ENCODE measurements around the gene KCNMA1. TPM values are rescaled to one million over a fixed set of nuclear protein-coding genes. Genes with fewer than 3 reads are reported as not detected.

Gene KCNMA1
- total RNA-seq, 3 donors from 2014 or later, result 0.10 to 0.60 (median 0.18) TPM

DNA sequence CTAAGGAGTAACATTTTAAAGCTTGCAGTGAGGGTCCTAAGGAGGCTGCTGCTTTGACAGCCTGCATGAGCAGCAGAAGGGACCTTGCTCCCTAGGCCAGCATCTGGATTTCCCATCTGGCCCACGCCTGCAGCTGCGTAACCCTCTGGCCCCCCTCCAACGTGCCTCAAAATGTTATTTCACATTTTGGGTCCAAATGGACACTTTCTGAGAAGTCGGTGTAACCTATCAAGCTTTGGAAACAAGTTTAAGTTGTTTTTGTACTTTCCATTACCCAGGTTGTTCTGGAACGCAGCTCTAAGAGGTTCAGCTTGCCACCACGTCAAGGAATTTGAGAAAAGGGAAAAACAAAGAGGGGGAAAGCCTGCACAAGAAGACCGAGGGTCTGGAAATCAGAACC is 338.3 kb downstream of the KCNMA1 start:
- Mint-ChIP-seq H3K36me3 (ENCODE audit: insufficient read depth) (no peaks in the 10 kb centered on the region), H3K27me3 (ENCODE audit: low read depth) (no peaks in the 10 kb centered on the region)

DNA sequence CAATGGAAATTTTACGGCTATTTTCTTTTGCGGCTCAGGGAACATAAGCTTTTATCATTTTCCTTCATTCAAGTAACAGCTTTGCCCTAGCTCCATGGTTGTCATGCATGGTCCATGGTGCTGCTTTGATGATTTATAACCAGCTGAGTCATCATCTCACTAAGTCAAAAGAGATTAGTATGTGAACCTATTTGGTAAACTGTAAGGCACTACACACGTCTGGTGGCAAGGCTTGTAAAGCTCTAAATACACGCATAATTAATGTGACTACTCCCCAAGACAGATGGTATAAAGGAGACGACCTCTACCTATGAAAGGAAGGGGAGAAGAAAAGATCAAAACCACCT is 340.2 kb downstream of the KCNMA1 start:
- Mint-ChIP-seq H3K27me3 (ENCODE audit: low read depth) (no peaks in the 10 kb centered on the region), H3K36me3 (ENCODE audit: insufficient read depth) (no peaks in the 10 kb centered on the region), H3K9me3 (no peaks in the 10 kb centered on the region), H3K4me3 (no peak overlapping the region), H3K4me1 (ENCODE audit: low read depth) (no peaks in the 10 kb centered on the region)
- DNase-seq, result no peak
- no peak for ATAC-seq

More for the DNA sequence above, 338.3 kb downstream of the KCNMA1 start:
- H3K9me3 Mint-ChIP-seq, result no peaks in the 10 kb centered on the region
- ATAC-seq, result no peak
- no peak overlapping the region for H3K4me3 Mint-ChIP-seq
- H3K4me1 Mint-ChIP-seq (ENCODE audit: low read depth), result no peaks in the 10 kb centered on the region
- no peak for DNase-seq

DNA sequence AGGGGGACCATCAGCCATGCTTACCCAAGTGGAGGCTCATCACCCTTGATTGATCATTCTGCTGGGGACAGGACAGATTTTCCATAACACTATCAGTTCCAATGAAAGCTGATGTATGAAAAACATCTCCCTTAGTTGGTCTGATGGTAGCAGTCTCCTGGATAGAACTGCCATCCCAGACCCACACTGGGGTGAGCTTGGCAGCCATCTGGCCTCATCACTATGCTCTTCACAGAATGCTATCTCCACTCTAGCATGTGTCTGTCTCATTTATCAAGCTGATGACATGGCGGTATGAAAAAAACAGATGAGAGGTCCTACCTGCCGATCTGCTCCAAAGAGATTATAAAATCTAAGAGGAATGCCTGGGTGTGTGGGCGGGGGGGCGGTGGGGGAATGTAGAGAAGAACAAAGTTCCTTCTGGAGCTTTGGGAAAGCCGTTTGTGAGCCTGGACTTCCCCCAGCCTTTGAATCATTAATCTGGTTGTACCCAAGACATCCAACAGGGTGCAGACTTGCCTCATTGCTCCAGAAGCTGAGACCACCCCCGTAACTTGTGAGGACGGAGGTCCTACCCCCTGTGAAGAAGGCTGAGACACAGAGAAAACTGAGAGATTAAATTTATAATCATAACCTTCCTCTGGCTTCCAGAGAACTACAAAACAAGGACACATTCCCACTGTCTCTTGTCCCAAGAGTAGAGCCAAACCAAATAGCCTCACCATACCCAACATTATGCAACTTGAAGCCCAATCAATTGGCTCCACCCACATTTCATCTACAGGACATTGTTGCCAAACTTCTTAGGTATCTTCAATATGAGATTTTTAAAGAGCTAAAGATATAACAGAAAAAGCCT is 340.8 kb downstream of the KCNMA1 start:
- H3K4me3 Mint-ChIP-seq, result no peak overlapping the region
- no peaks in the 10 kb centered on the region for H3K4me1 Mint-ChIP-seq (ENCODE audit: low read depth)
- DNase-seq (no peak), ATAC-seq (no peak)
- no peaks in the 10 kb centered on the region for H3K27me3 Mint-ChIP-seq (ENCODE audit: low read depth)
- H3K9me3 Mint-ChIP-seq, result no peaks in the 10 kb centered on the region
- H3K36me3 Mint-ChIP-seq (ENCODE audit: insufficient read depth), result no peaks in the 10 kb centered on the region

DNA sequence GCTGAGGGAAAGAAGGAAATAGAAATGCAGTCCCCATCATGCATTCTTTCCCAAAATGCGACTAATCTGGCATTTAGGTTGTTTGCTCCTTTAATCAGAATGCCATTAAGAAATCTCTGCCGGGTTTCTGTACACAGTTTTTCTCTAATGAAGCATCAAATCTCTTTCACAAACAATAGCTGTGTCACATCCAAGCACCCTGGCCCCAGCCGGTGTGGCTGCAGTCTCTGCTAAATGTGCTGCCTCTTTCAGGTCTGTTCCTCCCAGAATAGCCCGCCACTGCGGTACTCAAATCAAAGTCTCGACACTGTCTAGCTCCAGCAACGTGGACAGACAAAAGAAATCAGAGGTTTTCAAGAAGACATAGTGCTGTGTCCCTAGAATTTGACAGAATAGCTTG is 343.8 kb downstream of the KCNMA1 start:
- Mint-ChIP-seq H3K4me3 (no peak overlapping the region), H3K36me3 (ENCODE audit: insufficient read depth) (no peaks in the 10 kb centered on the region), H3K27me3 (ENCODE audit: low read depth) (no peaks in the 10 kb centered on the region), H3K4me1 (ENCODE audit: low read depth) (no peaks in the 10 kb centered on the region), H3K9me3 (no peaks in the 10 kb centered on the region)
- DNase-seq, result no peak
- ATAC-seq, result no peak

DNA sequence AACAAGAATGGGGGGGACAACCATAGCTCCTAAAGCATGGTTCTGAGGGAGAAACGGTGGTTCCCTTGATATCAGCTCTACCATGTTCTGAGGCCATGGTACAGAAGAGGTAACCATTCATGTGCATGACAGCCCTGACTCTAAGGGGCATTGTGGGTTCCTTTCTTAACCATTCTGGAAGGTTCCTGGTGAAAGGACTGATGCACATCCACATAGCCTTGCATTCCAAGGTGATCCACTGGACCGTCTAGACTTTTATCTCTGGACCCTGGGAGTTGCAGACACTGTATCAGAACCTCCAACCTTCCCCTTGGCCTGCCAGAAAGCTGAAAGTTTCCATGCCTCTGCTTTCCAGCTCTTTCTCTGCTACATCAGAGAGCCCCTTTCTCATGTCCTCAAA is 344.3 kb downstream of the KCNMA1 start:
- Mint-ChIP-seq H3K9me3 (no peaks in the 10 kb centered on the region), H3K36me3 (ENCODE audit: insufficient read depth) (no peaks in the 10 kb centered on the region), H3K4me1 (ENCODE audit: low read depth) (no peaks in the 10 kb centered on the region), H3K27me3 (ENCODE audit: low read depth) (no peaks in the 10 kb centered on the region), H3K4me3 (no peak overlapping the region)
- DNase-seq (no peak), ATAC-seq (no peak)

DNA sequence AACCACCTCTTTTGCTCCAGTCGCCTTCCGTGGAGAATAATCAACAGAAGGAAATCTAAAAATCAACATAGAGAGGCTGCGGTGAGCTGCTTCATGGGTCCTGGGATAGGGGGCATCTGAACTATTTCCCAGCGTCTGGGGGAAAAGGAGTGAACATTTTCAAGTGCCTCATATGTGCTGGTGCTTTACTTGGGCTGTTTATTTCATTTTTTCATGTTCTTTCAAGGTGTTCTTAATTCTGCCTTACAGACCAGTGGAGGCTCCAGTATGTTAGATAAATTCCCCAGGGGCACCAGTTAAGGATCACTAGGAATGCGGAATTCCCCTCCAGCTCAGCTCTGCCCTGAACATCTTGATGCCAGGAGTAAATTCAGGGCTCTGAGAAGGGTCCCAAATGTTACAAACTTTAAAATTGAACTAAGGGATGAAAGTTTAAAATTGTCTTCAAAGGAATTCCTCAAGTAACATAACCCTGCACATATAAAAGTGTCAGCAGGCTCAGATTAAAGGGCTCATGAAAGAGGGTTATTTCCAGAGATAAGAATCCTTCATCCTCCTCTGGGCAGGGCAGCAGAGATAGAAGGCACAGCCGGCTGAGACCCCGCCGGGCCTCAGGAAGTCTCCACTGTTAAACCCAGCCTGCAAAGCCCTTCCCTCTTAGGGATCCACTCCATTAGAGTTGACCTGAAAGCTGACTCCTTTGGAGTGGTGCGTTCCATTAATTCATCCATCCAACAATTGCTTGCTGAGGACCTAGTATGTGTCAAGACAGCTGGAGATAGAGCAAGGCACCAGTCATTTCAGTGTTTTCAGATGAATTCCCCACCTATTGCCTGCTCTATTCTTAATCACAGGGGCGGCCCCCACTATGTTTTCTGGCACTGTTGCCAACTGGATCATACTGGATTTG is 345.8 kb downstream of the KCNMA1 start:
- no peaks in the 10 kb centered on the region for H3K36me3 Mint-ChIP-seq (ENCODE audit: insufficient read depth)
- no peaks in the 10 kb centered on the region for H3K27me3 Mint-ChIP-seq (ENCODE audit: low read depth)
- no peaks in the 10 kb centered on the region for H3K4me1 Mint-ChIP-seq (ENCODE audit: low read depth)
- DNase-seq, result no peak
- H3K9me3 Mint-ChIP-seq, result no peaks in the 10 kb centered on the region
- ATAC-seq, result no peak
- H3K4me3 Mint-ChIP-seq, result no peak overlapping the region

DNA sequence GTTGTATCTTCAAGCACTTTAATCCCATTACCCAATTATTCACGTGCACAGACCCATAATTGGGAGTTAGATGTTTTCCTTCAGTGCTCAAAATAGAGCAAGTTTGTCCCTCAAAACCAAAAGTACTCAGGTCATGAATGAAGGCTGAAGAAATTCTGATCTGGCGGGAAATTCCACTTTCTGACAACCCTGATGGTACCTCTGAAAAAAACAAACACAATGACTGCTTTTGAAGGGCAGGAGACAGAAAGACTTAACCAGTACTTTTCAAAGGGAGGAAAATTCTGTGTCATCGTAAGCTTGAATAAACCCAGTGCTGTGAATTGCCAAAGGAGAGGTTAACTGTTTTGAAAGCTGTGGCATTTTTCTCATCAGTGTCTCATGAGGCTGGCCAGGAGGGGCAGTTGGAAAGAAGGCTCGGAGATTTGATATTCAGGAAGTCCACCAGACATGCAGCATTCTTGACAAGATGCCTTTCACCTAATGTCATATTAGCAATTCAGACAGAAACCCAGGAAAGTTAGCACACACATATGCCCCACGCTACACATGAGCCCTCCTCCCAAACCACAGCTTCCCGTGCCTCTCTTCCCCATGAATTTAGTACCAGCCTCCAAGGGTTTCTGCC is 347.0 kb downstream of the KCNMA1 start:
- no peak for DNase-seq
- Mint-ChIP-seq H3K27me3 (ENCODE audit: low read depth) (peaks cover 5% of the 10 kb centered on the region), H3K36me3 (ENCODE audit: insufficient read depth) (no peaks in the 10 kb centered on the region), H3K4me3 (no peak overlapping the region), H3K9me3 (no peaks in the 10 kb centered on the region), H3K4me1 (ENCODE audit: low read depth) (no peaks in the 10 kb centered on the region)
- ATAC-seq, result no peak

DNA sequence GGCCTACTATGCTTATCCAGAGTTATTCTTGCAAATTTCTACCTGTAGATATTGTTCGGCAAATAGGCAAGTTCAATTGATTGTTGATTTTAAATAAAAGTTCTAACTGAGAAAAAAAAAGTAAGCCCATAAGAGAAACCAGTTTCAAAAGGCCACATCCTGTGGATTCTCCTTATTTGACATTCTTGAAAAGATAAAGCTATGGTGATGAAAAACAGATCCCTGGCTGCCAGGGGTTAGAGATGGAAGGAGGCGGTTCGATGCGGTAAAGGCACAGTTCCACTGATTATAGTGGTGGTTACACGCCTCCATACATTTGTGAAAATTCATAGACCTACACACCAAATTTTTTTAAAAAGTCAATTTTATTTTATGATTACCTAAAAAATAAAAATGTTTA is 347.8 kb downstream of the KCNMA1 start:
- Mint-ChIP-seq H3K27me3 (ENCODE audit: low read depth) (peaks cover 5% of the 10 kb centered on the region), H3K4me3 (no peak overlapping the region), H3K36me3 (ENCODE audit: insufficient read depth) (no peaks in the 10 kb centered on the region), H3K4me1 (ENCODE audit: low read depth) (no peaks in the 10 kb centered on the region), H3K9me3 (no peaks in the 10 kb centered on the region)
- no peak for ATAC-seq
- no peak for DNase-seq

DNA sequence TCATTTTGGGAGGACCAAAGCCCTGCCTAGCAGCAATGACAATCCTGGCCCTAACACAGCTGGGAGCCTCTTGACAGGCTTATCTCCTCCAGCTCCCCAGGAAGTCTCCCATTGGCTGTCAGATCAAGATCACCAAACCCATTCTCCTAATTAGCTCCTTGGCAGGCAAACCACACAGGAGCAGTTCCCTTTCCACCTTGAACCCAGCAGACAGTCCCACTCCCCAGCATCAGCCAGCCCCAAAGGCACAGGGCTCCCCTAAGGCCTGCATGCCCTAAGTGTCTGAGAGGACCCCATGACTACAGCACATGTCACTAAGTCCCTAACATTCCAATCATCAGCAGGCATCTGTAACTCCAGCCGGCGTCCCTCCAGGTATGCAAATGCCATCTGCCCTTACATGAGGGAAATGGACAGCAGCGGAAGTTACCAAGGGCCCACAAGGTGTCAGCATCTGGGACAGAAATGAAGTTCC is 348.5 kb downstream of the KCNMA1 start:
- Mint-ChIP-seq H3K4me1 (ENCODE audit: low read depth) (no peaks in the 10 kb centered on the region), H3K27me3 (ENCODE audit: low read depth) (peaks cover 5% of the 10 kb centered on the region), H3K36me3 (ENCODE audit: insufficient read depth) (no peaks in the 10 kb centered on the region), H3K9me3 (no peaks in the 10 kb centered on the region), H3K4me3 (no peak overlapping the region)
- DNase-seq, result no peak
- ATAC-seq, result no peak

DNA sequence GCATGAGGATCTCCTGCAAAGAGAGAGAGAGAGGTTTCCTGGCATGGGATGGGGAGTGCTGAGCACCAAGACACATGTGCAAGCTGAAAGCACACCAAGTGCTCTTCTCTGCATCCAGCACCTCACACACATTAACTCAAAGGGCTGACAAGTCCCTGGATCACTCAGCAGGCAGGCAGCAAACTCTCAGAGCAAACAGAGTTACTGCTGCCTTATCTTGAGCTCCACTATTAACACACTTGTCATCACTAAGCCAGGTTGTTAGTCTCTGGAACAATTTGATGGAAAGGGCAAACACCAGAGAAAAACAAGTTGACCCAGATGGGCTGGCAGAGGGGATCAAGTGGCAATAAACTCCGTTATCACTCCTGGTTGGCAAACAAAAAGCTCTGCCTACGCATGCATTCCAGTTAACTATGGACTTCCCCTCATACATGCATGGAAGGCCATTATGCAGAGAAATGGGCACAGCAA is 349.9 kb downstream of the KCNMA1 start:
- H3K9me3 Mint-ChIP-seq, result no peaks in the 10 kb centered on the region
- H3K4me3 Mint-ChIP-seq, result no peak overlapping the region
- ATAC-seq, result no peak
- no peaks in the 10 kb centered on the region for H3K4me1 Mint-ChIP-seq (ENCODE audit: low read depth)
- H3K36me3 Mint-ChIP-seq (ENCODE audit: insufficient read depth), result no peaks in the 10 kb centered on the region
- no peak for DNase-seq
- H3K27me3 Mint-ChIP-seq (ENCODE audit: low read depth), result peaks cover 11% of the 10 kb centered on the region

DNA sequence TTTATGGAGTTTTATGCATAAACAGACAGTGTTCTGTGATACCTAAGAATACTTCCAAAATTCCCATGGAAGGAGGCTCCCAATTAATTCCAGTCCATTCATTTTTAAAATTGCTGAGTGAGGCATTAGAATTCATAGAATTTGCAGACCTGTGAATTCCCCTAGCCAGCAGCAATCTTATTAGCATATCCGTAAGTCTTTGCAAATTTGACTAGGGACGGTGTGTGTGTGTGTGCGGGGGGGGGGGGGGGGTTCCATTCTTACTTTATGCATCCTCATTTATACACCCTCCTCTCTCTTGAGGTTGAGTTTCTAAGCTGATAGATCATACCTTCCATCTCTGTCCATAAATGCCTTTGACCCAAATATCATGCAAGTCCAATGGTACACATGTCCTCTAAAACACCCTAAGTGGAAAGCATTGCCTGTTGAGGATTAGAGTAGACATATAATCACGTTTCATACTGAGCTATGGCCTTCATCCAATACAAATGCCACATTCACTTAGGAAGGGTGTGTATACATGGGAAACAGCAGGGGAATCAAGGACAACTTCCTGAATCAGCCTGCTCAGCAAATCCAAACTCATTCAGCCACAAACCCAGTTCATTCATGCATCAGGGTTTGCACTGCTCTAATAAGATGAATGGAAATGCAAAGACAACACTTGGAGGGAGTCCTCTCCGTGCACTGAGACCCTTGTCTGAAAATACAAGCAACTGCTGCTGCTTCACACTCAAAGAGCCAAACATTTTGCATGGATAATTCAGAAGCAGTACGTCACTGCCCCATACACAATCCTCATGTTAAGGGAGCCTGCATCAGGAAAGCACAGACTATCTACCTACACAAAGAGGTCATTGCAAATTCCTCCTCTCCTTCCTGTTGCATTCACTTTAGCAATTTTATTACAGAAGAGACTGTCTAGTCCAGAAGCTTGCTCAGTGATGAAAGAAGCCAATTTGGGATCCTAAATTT is 350.8 kb downstream of the KCNMA1 start:
- Mint-ChIP-seq H3K4me3 (no peak overlapping the region), H3K9me3 (no peaks in the 10 kb centered on the region), H3K27me3 (ENCODE audit: low read depth) (peaks cover 11% of the 10 kb centered on the region), H3K4me1 (ENCODE audit: low read depth) (no peaks in the 10 kb centered on the region), H3K36me3 (ENCODE audit: insufficient read depth) (no peaks in the 10 kb centered on the region)
- ATAC-seq (no peak), DNase-seq (no peak)

DNA sequence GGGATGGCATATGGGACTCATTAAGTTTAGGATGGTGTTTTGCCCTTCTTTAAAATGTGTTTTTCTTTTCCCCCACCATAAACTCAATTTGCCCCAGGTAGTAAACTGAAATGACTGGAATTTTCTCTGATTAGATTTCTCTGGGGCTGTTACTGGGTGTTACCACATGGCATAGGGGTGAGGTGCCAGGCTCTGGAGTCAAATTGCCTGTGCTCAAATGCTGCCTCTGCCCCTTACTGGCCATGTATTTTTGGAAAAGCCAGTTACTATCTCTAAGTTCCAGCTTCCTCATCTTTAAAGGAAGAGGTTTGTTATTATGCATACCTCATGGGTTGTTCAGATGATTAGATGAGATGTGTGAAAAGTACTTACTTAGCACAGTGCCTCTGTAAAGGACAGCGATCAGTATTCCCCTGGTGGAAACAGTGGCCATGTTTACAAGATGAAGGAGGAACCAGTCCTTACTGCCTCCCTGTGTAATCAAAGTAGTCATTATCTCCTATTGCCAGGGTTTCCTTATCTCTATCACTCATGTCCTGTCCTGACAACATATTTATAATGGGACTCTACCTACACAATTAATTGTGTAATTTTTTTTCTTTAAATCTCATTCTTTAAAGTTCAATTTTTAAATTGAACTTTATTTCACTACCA is 352.0 kb downstream of the KCNMA1 start:
- Mint-ChIP-seq H3K4me1 (ENCODE audit: low read depth) (no peaks in the 10 kb centered on the region), H3K9me3 (no peaks in the 10 kb centered on the region), H3K36me3 (ENCODE audit: insufficient read depth) (no peaks in the 10 kb centered on the region), H3K4me3 (no peak overlapping the region), H3K27me3 (ENCODE audit: low read depth) (peaks cover 13% of the 10 kb centered on the region)
- no peak for DNase-seq
- no peak for ATAC-seq

DNA sequence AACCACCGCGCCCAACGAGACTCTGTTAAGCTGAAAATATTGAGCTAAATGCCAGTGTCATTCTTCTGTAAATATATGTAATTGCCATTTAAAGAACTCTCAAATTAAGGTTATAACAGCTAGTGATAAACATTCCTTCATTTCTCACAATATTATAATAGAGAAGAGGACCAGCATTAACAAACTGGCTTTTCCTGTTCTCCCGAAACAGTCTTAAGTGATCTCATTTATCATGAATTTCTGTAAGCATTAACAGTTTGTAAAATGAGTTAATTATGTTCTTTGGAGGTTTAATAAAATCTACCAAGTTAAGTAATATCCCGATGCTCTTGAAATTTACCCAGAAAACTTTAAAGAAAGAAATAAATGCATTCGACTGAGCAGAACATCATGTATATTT is 352.8 kb downstream of the KCNMA1 start:
- Mint-ChIP-seq H3K9me3 (peaks cover 3% of the 10 kb centered on the region), H3K27me3 (ENCODE audit: low read depth) (peaks cover 16% of the 10 kb centered on the region), H3K4me3 (no peak overlapping the region), H3K36me3 (ENCODE audit: insufficient read depth) (no peaks in the 10 kb centered on the region), H3K4me1 (ENCODE audit: low read depth) (no peaks in the 10 kb centered on the region)
- DNase-seq, result no peak
- ATAC-seq, result no peak
